HEK293 (cell line): ENCODE results near the gene KLK3.

Source experiments
- BCL11B ChIP-seq: fragments of 450-650 bp; formaldehyde crosslinking; IDR thresholded peaks from 2 replicates; pipeline ENCODE4 v1.5.1; 2016; ENCODE audit warnings: low read depth, missing biosample characterization, missing genetic modification characterization
- KLF9 ChIP-seq: fragments of 450-650 bp; formaldehyde crosslinking; IDR thresholded peaks from 2 replicates; pipeline ENCODE4 v1.5.1; 2016; ENCODE audit warnings: missing biosample characterization, missing genetic modification characterization, low read depth
- PBX3 ChIP-seq: sonication (generic); formaldehyde crosslinking; IDR thresholded peaks from 2 replicates; pipeline ENCODE4 v1.8.1; 2022; ENCODE audit warnings: mild to moderate bottlenecking, moderate library complexity, missing genetic modification reagents
- RBAK ChIP-seq: fragments of 450-650 bp; formaldehyde crosslinking; IDR thresholded peaks from 2 replicates; pipeline ENCODE4 v1.5.1; 2016; ENCODE audit warnings: missing biosample characterization, missing genetic modification characterization
- ZBTB17 ChIP-seq: fragments of 450-650 bp; formaldehyde crosslinking; IDR thresholded peaks from 2 replicates; pipeline ENCODE4 v1.5.1; 2016; ENCODE audit warnings: missing biosample characterization, missing genetic modification characterization
- ZBTB20 ChIP-seq: fragments of 450-650 bp; formaldehyde crosslinking; IDR thresholded peaks from 2 replicates; pipeline ENCODE4 v1.5.1; 2016; ENCODE audit warnings: missing biosample characterization, missing genetic modification characterization
- ZBTB21 ChIP-seq: fragments of 450-650 bp; formaldehyde crosslinking; IDR thresholded peaks from 2 replicates; pipeline ENCODE4 v1.5.1; 2017; ENCODE audit warnings: missing biosample characterization, missing genetic modification characterization
- ZBTB6 ChIP-seq: fragments of 450-650 bp; formaldehyde crosslinking; IDR thresholded peaks from 2 replicates; pipeline ENCODE4 v1.5.1; 2017; ENCODE audit warnings: missing biosample characterization, missing genetic modification characterization
- ZNF121 ChIP-seq: fragments of 450-650 bp; formaldehyde crosslinking; IDR thresholded peaks from 2 replicates; pipeline ENCODE4 v1.5.1; 2016; ENCODE audit warnings: missing biosample characterization, missing genetic modification characterization
- ZNF155 ChIP-seq: fragments of 450-650 bp; formaldehyde crosslinking; IDR thresholded peaks from 2 replicates; pipeline ENCODE4 v1.5.1; 2016; ENCODE audit warnings: missing biosample characterization, missing genetic modification characterization
- ZNF366 ChIP-seq: fragments of 450-650 bp; formaldehyde crosslinking; conservative IDR thresholded peaks from 2 replicates; pipeline ENCODE4 v1.5.1; 2016; ENCODE audit warnings: missing biosample characterization, missing genetic modification characterization
- ZNF426 ChIP-seq: fragments of 450-650 bp; formaldehyde crosslinking; IDR thresholded peaks from 2 replicates; pipeline ENCODE4 v1.5.1; 2017; ENCODE audit warnings: missing biosample characterization, missing genetic modification characterization, mild to moderate bottlenecking, inconsistent platforms, moderate library complexity
- ZNF521 ChIP-seq: fragments of 450-650 bp; formaldehyde crosslinking; IDR thresholded peaks from 2 replicates; pipeline ENCODE4 v1.5.1; 2017; ENCODE audit warnings: missing biosample characterization, mild to moderate bottlenecking, missing genetic modification characterization
- ZNF600 ChIP-seq: fragments of 450-650 bp; formaldehyde crosslinking; IDR thresholded peaks from 2 replicates; pipeline ENCODE4 v1.5.1; 2016; ENCODE audit warnings: missing biosample characterization, missing genetic modification characterization
- ZNF639 ChIP-seq: fragments of 450-650 bp; formaldehyde crosslinking; IDR thresholded peaks from 2 replicates; pipeline ENCODE4 v1.5.1; 2016; ENCODE audit warnings: missing biosample characterization, missing genetic modification characterization
- ZNF791 ChIP-seq: fragments of 450-650 bp; formaldehyde crosslinking; IDR thresholded peaks from 2 replicates; pipeline ENCODE4 v1.5.1; 2016; ENCODE audit warnings: missing biosample characterization, missing genetic modification characterization
- ZNF792 ChIP-seq: fragments of 450-650 bp; formaldehyde crosslinking; IDR thresholded peaks from 2 replicates; pipeline ENCODE4 v1.5.1; 2016; ENCODE audit warnings: missing biosample characterization, missing genetic modification characterization
- ZSCAN23 ChIP-seq: fragments of 450-650 bp; formaldehyde crosslinking; IDR thresholded peaks from 2 replicates; pipeline ENCODE4 v1.5.1; 2016; ENCODE audit warnings: missing biosample characterization, missing genetic modification characterization
- TF ChIP-seq, protein P1 (sequence below): fragments of 450-650 bp; formaldehyde crosslinking; IDR thresholded peaks from 2 replicates; pipeline ENCODE4 v1.5.1; 2016; ENCODE audit warnings: missing biosample characterization, missing genetic modification characterization
- TF ChIP-seq, protein P2 (sequence below): fragments of 450-650 bp; formaldehyde crosslinking; IDR thresholded peaks from 2 replicates; pipeline ENCODE4 v1.5.1; 2016; ENCODE audit warnings: missing biosample characterization, missing genetic modification characterization
- TF ChIP-seq, protein P3 (sequence below): fragments of 450-650 bp; formaldehyde crosslinking; IDR thresholded peaks from 2 replicates; pipeline ENCODE4 v1.5.1; 2016; ENCODE audit warnings: missing biosample characterization, missing genetic modification characterization, borderline replicate concordance
- TF ChIP-seq, protein P4 (sequence below): fragments of 450-650 bp; formaldehyde crosslinking; IDR thresholded peaks from 2 replicates; pipeline ENCODE4 v1.5.1; 2017; ENCODE audit warnings: missing biosample characterization, mild to moderate bottlenecking, missing genetic modification characterization, moderate library complexity
- TF ChIP-seq, protein P5 (sequence below): fragments of 450-650 bp; formaldehyde crosslinking; IDR thresholded peaks from 2 replicates; pipeline ENCODE4 v1.5.1; 2016; ENCODE audit warnings: missing biosample characterization, missing genetic modification characterization

The KLK3 gene

DNA sequence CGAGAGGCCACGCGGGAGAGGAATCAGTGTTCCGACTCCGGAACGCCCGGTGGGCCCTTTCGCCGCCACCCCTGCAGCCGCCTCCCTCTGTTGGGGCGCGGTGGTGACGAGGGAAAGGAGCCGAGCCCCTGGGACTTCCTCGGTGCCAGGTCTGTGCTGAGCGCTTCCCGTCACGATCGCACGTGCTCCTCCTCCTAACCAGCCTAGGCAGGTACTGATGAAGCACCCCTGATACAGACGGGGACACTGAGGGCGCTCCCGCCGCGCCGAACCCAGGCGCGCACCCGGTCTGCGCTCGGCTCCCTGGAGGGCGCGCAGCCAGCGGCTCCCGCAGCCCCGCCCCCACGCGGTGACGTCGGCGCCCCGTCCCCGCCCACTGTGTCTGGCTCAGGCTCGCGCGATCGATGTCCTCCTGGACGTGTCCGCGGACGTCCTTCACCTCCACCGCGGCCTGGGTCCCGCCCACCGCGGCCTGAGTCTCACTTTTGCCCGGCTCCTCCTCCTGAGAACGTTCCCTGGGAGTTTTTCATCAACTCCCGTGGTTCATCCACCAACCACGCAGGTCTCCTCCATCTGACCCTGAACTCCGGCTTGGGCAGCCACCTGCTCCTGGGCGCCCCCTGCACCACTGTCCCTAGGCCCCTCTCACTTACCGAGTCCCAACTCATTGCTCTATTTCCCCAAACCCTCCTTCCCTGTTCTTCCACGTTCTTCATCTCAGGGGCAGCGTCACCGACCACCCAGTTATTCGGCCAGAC is 18.8 kb upstream of the KLK3 start (continued):
- TF ChIP-seq, protein P1, sequence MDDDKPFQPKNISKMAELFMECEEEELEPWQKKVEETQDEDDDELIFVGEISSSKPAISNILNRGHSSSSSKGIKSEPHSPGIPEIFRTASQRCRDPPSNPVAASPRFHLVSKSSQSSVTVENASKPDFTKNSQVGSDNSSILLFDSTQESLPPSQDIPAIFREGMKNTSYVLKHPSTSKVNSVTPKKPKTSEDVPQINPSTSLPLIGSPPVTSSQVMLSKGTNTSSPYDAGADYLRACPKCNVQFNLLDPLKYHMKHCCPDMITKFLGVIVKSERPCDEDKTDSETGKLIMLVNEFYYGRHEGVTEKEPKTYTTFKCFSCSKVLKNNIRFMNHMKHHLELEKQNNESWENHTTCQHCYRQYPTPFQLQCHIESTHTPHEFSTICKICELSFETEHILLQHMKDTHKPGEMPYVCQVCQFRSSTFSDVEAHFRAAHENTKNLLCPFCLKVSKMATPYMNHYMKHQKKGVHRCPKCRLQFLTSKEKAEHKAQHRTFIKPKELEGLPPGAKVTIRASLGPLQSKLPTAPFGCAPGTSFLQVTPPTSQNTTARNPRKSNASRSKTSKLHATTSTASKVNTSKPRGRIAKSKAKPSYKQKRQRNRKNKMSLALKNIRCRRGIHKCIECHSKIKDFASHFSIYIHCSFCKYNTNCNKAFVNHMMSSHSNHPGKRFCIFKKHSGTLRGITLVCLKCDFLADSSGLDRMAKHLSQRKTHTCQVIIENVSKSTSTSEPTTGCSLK (tag by site-specific recombination) = no peak
- TF ChIP-seq, protein P2, sequence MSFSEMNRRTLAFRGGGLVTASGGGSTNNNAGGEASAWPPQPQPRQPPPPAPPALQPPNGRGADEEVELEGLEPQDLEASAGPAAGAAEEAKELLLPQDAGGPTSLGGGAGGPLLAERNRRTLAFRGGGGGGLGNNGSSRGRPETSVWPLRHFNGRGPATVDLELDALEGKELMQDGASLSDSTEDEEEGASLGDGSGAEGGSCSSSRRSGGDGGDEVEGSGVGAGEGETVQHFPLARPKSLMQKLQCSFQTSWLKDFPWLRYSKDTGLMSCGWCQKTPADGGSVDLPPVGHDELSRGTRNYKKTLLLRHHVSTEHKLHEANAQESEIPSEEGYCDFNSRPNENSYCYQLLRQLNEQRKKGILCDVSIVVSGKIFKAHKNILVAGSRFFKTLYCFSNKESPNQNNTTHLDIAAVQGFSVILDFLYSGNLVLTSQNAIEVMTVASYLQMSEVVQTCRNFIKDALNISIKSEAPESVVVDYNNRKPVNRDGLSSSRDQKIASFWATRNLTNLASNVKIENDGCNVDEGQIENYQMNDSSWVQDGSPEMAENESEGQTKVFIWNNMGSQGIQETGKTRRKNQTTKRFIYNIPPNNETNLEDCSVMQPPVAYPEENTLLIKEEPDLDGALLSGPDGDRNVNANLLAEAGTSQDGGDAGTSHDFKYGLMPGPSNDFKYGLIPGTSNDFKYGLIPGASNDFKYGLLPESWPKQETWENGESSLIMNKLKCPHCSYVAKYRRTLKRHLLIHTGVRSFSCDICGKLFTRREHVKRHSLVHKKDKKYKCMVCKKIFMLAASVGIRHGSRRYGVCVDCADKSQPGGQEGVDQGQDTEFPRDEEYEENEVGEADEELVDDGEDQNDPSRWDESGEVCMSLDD (tag by site-specific recombination) = peak; percentile 91
- peak; percentile 83 for TF ChIP-seq KLF9
- no peak for TF ChIP-seq ZNF426 (tag by site-specific recombination)
- TF ChIP-seq BCL11B (tag by site-specific recombination) = no peak
- TF ChIP-seq ZNF121 (tag by site-specific recombination) = peak; percentile 5; the same call in 1 of the 2 replicates
- TF ChIP-seq ZBTB21 (tag by site-specific recombination) = 0 out of 2 replicates have a peak, but pooled peaks have one; percentile 38
- TF ChIP-seq ZBTB20 (tag by site-specific recombination) = peak; percentile 84
- TF ChIP-seq ZNF600 (tag by site-specific recombination) = peak; percentile 88
- TF ChIP-seq ZBTB6 (tag by site-specific recombination) = no peak
- TF ChIP-seq, protein P3, sequence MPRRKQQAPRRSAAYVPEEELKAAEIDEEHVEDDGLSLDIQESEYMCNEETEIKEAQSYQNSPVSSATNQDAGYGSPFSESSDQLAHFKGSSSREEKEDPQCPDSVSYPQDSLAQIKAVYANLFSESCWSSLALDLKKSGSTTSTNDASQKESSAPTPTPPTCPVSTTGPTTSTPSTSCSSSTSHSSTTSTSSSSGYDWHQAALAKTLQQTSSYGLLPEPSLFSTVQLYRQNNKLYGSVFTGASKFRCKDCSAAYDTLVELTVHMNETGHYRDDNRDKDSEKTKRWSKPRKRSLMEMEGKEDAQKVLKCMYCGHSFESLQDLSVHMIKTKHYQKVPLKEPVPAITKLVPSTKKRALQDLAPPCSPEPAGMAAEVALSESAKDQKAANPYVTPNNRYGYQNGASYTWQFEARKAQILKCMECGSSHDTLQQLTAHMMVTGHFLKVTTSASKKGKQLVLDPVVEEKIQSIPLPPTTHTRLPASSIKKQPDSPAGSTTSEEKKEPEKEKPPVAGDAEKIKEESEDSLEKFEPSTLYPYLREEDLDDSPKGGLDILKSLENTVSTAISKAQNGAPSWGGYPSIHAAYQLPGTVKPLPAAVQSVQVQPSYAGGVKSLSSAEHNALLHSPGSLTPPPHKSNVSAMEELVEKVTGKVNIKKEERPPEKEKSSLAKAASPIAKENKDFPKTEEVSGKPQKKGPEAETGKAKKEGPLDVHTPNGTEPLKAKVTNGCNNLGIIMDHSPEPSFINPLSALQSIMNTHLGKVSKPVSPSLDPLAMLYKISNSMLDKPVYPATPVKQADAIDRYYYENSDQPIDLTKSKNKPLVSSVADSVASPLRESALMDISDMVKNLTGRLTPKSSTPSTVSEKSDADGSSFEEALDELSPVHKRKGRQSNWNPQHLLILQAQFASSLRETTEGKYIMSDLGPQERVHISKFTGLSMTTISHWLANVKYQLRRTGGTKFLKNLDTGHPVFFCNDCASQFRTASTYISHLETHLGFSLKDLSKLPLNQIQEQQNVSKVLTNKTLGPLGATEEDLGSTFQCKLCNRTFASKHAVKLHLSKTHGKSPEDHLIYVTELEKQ (tag by site-specific recombination) = no peak
- peak; percentile 76 for TF ChIP-seq ZBTB17 (tag by site-specific recombination)
- TF ChIP-seq ZSCAN23 (tag by site-specific recombination) = no peak
- TF ChIP-seq, protein P4, sequence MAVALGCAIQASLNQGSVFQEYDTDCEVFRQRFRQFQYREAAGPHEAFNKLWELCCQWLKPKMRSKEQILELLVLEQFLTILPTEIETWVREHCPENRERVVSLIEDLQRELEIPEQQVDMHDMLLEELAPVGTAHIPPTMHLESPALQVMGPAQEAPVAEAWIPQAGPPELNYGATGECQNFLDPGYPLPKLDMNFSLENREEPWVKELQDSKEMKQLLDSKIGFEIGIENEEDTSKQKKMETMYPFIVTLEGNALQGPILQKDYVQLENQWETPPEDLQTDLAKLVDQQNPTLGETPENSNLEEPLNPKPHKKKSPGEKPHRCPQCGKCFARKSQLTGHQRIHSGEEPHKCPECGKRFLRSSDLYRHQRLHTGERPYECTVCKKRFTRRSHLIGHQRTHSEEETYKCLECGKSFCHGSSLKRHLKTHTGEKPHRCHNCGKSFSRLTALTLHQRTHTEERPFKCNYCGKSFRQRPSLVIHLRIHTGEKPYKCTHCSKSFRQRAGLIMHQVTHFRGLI (tag by site-specific recombination) = no peak
- no peak for TF ChIP-seq RBAK (tag by site-specific recombination)
- no peak for TF ChIP-seq ZNF792 (tag by site-specific recombination)
- TF ChIP-seq ZNF791 (tag by site-specific recombination) = 0 out of 2 replicates have a peak, but pooled peaks have one; percentile 65
- TF ChIP-seq PBX3 (CRISPR knock-in tag) = peak; percentile 80; the same call in 1 of the 2 replicates
- no peak for TF ChIP-seq ZNF155 (tag by site-specific recombination)
- TF ChIP-seq ZNF366 (tag by site-specific recombination) = peak; percentile 68; the same call in 1 of the 2 replicates
- TF ChIP-seq ZNF521 (tag by site-specific recombination) = no peak
- TF ChIP-seq, protein P5, sequence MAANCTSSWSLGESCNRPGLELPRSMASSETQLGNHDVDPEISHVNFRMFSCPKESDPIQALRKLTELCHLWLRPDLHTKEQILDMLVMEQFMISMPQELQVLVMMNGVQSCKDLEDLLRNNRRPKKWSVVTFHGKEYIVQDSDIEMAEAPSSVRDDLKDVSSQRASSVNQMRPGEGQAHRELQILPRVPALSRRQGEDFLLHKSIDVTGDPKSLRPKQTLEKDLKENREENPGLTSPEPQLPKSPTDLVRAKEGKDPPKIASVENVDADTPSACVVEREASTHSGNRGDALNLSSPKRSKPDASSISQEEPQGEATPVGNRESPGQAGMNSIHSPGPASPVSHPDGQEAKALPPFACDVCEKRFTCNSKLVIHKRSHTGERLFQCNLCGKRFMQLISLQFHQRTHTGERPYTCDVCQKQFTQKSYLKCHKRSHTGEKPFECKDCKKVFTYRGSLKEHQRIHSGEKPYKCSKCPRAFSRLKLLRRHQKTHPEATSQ (tag by site-specific recombination) = no peak
- TF ChIP-seq ZNF639 (tag by site-specific recombination) = no peak
